Heart left ventricle (tissue), 13 donors: ENCODE data around the gene FRG1.
"Not testable (repeated sequence)": the region's sequence is repeated elsewhere in the genome, so short reads cannot be mapped to it uniquely, and the experiment has no call there.

Experiments
- CTCF ChIP-seq, 12 donors: fragments of 200-600 bp; sonication (generic) in 4 of 12; IDR thresholded peaks; one replicate each; pipeline versions ENCODE4 v1.5.0 to v1.8.0; 2018 to 2022; ENCODE audit warnings: antibody characterized with exemption in 12 of 12, mild to moderate bottlenecking in 5 of 12
- POLR2A ChIP-seq, 2 donors: fragments of 450-650 bp; IDR thresholded peaks; one replicate each; pipeline ENCODE4 v1.6.1; 2017; ENCODE audit warnings: antibody characterized with exemption in 2 of 2, mild to moderate bottlenecking in 2 of 2, moderate library complexity in 2 of 2
- donor health status: ischemic (EF 13 %, LVEDD 7.1; RV severe dilation, severe dysfunction).
- donor health status: DM: no; HTN: yes; CAD: no.
- donor health status: DM: no; HTN: no; CAD: no.
- donor health status: ischemic (EF 25% LVEDD 6.9; RV normal size, moderate dysfunction).
- donor health status: ischemic (EF 25% LVEDD 5.7; RV mildly dilated, moderate dysfunction).
- donor health status: ischemic (EF 35%, LVEDD 5.7; RV mildly dilated, moderate dysfunction).
- donor health status: nonischemic (EF 11% LVEDD 7.7; RV severe dilation, severe dysfunction).
- donor health status: DM: yes; HTN: yes; CAD: no.
- donor health status: PGD.
- donor health status: ischemic (EF 29% LVEDD 5.4; RV normal size, mild dysfunction).
- donor health status: nonischemic (EF 23%, LVEDD 6.1; RV moderate dilation, normal function).

GRCh38 chr4:189899481-189900015 lies 41.1 kb upstream of the FRG1 start:
- not testable (repeated sequence) for TF ChIP-seq POLR2A, CTCF (IDR thresholded peaks at IDR 0.05)
